HG03439 (cell line): ENCODE measurements around the gene TMPRSS6.

Source experiments
- ATAC-seq: cut with Tn5 transposase; IDR thresholded peaks from one replicate; pipeline ENCODE4 v1.9.1; 2021; ENCODE audit warnings: mild to moderate bottlenecking, moderate library complexity; ENCODE audit not compliant: unreplicated experiment

TMPRSS6 gene

DNA sequence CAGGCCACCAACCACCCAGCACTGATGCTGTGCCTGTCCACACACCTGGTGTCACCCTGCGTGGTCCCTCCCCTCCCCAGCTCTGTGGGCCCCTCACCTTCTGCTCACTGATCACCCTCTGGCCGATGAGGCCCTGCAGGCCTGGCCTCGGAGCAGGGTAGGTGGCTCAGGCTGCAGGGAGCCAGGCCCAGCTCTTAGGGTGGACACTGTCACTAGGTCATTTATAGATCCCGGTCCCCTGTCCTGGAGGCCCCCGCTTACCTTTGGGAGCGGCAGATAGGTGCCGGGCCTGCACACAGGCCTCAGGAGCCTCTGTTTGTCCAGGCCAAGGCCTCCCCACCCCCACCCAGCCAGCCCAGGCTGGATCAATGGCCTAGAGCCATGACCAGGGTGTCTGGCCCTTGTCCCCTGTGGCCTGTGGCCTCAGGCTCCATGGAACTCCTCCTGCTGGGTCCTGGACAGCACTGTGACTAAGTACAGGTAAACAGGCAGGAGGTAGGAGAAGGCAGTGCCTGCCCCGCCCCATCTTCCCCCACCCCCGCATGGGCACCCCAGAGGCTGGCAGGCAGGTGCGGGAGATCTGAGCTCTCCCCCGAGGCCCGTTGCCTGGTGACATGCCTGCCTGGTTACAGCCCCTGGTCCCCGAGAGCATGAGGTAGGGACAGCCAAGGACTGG is at the start of gene TMPRSS6:
TSS of gene TMPRSS6 (minus strand) at position 472 of the 676 bp plus-strand sequence. CDS start 6,296 bp downstream, outside the sequence.
- ATAC-seq, result no peak

DNA sequence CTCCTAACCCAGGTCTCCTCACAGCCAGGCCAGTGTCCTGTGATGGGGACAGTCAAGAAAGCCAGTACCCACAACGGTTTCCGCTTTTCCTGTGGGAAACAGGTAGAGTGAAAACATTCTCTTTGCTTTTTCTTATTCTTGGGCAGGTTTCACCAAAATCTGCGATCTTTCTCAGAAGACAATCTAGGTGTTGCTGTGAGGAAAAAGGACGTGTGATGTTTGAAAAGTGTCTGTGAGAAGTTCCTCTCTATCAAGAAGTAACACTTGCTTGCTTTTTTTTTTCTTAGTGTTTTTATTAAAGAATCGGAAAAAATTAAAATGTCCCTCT is 49.4 kb upstream of the TMPRSS6 start:
- no peak for ATAC-seq

DNA sequence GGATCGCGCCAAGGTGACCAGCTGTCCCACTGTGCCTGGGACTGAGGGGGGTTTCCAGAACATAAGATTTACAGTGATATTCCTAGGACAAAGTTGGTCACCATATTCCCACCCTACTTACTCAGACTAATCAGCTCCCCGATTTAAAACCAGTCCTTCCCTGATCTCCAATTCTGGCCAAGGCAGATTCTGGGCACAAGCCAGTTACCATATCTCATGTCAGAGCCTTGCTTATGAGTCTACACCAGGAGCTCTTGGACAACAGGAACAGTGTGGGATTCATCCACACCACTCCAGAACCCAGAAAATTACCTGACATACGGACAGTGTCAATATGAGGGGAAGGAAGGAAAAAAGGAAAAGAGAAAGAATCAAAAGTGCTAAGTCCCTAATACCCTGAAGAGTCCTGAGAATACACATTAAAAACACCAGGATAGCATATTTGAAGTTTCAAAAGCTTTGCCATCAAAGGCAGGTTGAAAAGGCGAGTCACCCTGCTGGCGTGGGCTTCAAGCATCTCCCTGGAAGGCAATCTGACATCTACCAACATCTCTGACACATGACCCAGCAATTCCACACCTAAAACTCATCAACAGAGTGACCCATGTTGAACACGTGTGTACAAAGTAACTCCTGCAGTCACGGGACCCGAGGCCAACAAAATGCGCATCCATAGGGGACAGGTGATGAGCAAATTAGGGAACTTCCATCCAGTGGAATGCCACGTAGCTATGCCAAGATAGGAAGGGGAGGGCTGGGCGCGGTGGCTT is 48.2 kb upstream of the TMPRSS6 start:
- ATAC-seq, result no peak

DNA sequence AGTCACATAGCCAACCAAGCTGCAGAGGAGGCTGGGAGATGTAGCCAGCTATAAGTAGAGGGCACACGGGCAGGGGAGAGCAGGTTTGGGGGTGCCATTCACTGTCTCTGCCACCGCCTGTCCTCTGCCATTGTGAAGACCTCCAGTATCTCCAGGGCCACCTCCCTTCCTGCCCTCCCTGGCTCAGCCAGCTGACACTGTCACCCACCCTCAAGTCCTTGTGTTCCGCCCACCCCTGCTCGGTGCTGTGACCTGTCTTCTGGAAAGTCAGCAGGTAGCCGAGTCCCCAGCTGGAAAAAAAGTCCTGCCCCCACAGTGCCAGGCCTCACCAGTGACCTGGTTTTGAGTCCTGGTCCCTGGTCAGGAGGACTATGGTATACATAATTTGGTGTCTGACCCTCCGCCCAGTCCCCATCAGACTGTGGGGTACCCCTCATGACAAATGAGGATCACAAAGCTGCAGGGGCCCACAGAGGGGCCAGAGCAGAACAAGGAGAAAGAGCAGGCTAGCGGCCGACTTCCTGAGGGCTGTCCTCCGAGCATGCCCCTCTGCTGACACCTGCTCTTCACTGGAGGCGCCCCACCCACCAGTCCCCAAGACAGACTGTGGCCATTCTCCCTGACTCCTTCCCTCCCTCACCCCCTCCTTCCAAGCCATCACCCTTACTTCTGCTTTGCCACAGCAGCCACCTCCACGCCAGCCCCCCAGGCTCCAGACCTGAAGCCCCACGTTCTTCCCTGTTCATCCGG is 47.3 kb upstream of the TMPRSS6 start:
- no peak for ATAC-seq

DNA sequence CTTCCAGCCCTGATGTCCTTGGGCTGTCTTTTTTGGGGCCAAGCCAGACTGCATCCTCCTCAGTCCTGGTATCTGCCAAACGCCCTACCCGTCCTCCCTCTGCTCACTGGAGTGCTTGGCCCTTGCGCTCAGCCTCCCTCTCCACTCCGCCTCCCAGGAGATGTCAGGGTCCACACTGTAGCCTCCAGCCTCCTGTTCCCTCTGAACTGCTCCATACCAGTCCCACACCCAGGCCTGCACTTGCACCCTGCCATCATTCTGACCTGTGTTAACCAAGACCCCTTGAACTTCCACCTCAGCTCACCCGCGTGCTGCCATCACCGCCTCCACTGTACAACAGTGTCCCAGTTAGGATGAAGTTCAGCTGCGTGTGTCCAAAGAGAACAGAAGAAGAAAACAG is 46.5 kb upstream of the TMPRSS6 start:
- ATAC-seq, result no peak

DNA sequence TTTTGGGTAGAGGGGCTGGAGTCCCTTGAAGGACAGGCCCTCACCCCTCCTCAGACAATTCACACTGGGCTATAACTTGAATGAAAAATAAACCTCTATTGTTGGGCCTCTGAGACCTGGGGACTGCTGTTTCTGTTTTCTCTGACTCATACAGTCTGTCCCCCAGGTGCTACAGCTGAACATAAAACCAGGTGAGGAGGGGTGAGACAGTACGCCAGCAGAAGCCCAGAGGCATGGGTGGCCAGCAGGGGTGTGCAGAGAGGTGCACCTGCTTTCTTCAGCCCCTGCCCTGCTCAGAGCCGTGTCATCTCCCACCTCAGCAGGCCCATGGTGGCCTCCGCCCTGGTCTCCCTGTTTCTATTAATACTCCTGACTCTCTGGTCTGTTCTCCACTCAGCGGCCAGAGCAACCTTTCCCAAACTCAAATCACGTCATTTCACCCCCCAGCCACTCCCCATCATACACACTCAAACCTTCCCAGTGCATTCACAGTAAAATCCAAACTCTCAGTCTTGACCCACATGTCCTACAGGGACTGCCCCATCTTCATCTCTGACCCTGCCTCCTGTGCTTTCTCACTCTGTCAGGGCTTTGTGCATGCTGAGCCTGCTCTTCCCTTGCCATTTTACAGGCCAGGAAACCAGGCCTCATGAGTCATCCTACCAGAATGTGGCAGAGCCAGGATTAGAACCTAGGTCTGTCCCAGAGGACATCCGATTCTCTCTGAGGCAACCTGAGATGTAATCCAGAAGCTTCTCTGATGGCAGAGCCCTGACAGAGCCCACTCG is 45.6 kb upstream of the TMPRSS6 start:
- no peak for ATAC-seq

DNA sequence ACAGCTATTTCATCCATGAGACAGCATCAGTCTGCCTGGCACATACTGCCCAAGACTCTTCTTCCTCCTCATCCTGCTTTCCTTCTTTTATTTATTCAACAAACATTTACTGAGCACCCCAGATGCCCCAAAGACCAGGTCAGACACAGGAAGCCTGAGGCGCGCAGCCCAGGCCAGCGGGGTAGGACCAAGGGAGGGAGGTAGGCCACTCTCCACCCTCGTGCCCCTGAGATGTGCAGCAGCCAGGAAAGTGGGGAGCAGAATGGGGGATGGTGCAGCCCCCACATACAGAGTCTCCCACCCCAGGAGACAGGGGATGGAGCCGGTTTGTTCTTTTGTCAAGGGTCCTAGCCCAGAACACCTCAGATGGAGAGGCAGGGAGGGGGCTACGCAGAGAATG is 44.4 kb upstream of the TMPRSS6 start:
- ATAC-seq, result no peak

DNA sequence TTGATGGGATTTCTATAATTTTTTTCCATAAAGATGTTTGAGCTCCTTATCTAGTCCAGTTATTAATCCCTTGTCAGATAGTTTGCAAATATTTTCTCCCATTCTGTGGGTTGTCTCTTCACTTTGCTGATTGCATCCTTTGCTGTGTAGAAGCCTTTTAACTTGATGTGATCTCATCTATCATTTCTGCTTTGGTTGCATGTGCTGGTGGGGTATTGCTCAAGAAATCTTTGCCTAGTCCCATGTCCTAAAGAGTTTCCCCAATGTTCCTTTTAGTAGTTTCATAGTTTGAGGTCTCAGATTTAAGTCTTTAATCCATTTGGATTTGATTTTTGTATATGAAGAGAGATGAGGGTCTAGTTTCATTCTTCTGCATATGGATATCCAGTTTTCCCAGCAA is 41.9 kb upstream of the TMPRSS6 start:
- no peak for ATAC-seq

DNA sequence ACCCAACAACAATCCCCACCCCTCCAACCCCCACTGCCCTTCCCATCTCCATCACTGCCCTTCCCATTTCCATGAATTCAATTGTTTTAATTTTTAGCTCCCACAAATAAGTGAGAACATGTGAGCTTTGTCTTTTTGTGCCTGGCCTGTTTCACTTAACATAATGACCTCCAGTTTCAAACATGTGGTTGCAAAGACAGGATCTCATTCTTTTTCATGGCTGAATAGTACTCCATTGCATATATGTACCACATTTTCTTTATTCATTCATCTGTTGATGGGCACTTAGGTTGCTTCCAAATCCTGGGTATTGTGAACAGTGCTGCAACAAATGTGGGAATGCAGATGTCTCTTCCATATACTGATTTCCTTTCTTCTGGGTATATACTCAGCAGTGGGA is 41.2 kb upstream of the TMPRSS6 start:
- ATAC-seq, result no peak

DNA sequence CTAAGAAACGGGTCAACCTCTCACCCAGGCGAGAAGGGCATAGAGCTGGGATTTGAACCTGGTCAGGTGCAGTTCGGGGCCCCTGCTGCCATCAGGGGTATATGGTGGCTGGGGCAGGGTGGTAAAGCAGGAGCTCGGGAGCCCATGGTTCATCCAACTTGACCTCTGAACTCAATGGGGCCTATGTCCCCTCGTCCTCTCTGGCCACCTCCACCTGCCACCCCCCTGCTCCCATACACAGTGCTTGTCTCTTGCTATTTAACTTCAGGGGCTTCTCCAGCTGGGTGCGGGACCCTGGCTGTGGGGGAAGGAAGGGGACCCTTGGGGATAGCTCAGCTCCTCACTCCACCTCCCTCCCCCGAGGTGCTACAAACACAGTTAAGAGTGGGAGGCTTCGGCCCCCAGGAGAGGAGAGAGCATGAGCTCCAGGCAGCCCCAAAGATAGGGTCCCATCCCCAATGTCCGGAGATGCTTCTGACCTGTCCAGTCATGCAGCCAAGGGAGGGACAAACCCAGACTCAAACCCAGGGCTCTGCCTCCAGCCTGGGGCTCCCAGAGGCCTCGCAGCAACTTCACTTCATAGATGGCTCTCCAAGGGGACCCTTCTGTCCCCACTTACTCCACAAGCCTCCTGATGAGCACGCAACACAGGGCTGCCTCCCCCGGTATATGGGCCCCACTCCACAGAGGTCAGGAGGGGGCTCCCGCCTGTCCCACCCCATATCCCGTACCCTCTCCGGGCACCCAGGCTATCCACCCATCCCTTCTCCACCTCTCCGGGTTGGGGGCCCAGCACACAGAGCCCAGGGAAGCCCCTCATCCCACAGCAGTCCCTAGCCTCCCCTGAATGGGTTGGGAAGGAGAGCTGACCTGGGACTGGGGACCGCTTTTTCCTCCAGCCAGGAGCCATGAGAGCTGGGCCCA is 39.5 kb upstream of the TMPRSS6 start:
- peak; percentile 13 for ATAC-seq

DNA sequence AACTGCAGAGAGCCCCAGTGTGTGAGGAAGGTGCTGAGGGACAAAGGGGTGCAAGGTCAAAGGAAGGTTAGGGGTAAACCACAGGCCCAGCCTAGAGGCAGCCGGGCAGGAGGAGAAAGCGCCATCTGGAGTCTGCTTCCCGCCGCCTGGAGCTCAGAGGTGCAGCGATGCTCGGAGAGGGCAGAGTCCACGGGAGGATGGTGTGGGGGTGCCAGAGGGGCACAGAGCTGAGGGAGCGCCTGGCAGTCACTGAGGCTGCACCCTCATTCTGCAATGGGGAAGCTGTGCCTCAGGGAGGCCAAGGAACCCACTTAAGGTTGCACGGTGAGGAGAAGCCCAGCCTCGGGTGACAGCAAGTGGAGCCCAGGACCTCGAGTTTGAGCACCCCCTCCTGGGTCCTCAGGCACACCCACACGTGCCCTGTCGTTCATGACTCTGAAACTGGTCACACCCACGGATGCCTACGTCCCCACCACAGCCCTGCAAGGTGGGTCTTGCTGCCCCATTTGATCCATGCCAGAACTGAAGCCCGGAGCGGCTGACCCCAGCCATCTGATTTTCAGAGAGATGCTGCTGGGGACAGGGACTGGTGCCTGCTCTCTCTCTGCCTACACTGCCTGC is 38.6 kb upstream of the TMPRSS6 start:
- ATAC-seq, result no peak

DNA sequence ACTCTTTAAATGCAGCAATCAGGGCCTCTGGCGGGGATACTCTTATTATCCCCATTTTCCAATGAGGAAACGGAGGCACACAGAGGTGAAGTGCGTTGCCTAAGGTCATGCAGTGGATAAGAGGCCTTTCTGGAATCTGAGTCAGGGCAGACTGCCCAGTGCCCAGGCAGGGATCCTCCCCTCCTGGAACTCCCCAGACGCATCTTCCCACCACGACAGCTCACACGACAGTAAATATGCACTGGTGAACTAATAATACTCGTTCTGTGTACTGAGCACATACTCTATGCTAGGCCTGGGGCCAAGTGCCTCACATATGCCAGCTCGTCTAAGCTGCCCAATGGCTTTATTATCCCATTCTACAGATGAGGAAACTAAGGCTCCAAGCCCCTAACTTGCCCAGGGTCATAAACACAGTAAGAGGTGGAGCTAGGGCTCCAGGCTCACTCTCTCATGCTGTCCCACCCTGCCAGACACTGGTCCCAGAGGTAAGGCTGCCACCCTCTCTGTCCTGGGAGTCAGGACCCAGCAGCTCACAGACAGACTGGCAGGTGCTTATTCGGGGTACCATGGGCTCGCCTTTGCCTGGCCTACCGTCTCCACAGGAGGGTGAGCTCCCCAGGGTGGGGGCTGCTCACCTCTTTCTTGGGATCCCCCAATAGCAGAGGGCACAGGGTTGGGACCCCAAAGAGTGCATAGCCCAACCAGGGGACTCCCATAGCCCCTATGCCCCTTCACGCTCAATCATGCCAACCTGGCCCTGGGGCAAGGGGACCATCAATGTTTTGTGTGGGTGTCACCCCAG is 37.9 kb upstream of the TMPRSS6 start:
- ATAC-seq, result no peak

DNA sequence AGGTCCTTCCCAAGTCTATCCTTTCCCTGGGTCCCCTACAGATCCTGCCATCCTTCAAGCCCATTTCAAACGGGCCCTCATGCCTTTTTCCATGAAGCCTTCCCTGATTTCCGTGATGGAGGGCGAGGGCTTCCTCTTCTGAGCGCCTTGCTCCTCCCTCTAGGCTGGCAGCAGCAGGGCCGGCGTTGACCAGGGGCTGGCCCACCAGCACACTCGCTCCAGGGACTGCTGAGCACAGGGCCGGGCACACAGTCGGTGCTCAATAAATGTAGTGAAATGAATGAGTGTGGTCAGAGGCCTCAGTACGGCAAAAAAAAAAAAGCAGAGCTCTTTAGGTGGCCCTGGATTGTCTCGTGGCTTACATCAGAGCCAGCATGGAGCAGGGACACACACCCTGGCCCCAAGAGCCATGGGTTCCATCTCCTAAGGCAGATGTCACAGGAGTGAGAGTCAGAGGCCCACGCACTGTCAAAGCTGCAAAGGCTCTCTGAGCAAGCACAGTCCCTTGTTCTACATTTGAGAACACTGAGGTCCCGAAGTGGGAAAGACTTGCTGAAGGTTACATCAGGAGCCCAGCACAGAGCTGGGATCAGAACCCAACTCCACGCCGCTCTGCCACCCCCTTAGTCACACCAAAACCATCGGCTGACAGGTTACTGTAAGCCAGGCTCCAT is 37.1 kb upstream of the TMPRSS6 start:
- no peak for ATAC-seq

DNA sequence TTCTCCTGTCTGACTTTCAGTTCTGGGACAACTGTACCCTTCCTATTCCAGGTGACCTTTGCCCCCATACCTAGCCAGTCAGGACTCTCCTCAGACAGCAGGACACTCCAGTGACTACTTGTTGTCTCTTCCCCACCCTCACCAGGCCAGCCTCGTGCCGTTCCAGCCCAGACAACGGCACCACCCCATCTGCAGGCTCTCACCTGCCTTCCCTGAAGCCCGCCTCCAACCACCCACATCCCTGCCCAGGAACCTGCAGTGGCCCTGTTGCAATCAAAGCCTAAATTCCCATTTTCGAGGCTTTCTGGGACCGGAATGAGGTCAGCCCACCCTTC is 36.5 kb upstream of the TMPRSS6 start:
- no peak for ATAC-seq

DNA sequence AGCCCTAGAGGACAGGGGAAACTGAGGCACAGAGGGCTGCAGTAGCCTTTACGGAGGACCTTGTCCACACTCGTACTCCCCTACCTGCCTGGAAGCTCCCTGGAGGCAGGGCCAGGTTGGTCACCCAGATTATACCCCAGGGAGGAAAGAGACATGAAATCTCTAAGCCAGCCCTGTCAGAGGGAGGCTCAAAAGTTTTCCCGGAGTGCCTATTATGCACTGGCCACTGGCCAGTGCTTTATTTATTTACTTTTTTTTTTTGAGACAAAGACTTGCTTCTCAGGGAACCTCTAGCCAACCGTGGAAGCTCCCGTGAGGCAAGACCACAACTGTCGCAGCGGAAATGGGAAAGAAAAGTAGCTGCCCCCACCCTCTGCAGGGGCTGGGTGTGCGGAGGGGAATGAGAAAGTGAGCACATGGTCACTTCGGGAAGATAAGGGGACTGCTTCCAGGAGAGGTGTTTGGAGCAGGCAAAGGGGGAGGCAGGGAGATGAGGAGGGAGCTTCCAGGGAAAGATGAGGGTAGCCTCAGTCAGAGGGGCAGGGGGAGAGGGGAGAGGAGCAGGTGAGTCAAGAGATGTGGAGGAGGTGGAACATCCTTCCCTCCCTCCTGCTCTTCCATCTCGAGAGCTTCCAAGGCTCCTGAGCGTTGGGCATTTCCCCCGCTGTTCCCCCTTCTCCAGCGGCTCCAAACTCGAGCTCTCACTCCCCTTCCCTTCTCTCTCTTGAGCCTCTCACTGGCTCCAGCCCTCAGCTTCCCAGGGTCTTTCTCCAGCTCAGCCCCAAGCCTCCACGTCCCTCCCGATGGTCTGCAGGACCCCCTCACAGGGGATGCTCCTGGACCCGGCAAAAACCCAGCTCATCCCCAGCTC is 35.9 kb upstream of the TMPRSS6 start:
- ATAC-seq, result no peak

DNA sequence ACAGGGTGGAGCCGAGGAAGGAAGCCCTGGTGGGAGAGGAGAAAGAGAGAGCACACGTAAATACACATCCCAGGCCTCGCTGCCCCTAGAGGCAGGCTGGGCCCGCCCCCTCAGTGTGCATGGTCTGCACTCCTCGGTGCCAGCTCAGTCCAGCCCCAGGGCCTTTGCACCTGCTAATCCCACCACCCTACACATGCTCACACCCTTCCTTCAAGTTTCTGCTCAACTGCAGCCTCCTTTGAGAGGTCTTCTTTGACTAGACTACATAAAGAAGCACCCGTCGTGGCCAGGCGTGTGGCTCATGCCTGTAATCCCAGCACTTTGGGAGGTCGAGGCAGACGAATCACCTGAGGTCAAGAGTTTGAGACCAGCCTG is 34.7 kb upstream of the TMPRSS6 start:
- ATAC-seq, result no peak

DNA sequence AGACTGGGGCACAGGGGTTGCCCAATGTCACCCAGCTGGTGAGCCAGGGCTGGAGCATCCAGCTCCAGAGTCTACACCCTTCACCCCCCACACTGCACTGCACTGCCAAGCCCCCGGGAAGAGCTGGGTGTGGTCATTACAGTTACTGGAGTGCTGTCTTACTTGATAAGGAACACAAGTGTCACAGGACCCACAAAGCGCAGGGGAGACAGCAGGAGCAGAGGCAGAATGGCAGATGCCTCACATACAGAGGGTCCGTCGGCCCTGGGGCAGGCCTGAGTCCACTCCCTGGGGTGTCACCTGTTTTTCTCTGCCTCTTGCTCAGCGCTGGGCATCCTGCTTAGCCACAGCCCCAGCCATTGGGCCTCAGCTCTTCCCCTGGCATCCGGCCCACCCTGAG is 32.5 kb upstream of the TMPRSS6 start:
- no peak for ATAC-seq

DNA sequence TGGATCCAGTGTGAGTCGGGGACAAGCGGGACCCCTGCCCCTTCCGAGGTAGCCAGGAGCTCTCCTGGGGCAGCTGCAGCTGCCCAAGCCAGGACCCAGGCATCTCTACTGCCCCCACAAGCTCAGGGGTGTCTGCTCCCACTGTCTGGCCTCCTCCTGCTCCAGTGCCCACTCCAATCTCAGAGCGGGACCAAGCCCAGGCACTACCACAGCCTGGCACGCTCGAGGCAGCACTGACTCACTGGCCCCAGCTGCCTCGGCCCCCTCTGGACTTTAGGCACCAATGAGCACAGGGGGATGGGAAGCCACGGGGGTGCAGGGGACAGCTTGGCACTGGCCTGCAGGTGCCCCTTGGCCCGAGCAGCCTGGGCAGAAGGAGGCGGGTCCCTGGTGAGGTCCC is 32.0 kb upstream of the TMPRSS6 start:
- no peak for ATAC-seq
